GM19351 (cell line): ENCODE data around the gene DLL1.

Experiments
- ATAC-seq: cut with Tn5 transposase; IDR thresholded peaks from one replicate; pipeline ENCODE4 v1.9.1; 2021; ENCODE audit warnings: mild to moderate bottlenecking, moderate library complexity; ENCODE audit not compliant: unreplicated experiment

Gene DLL1

DNA sequence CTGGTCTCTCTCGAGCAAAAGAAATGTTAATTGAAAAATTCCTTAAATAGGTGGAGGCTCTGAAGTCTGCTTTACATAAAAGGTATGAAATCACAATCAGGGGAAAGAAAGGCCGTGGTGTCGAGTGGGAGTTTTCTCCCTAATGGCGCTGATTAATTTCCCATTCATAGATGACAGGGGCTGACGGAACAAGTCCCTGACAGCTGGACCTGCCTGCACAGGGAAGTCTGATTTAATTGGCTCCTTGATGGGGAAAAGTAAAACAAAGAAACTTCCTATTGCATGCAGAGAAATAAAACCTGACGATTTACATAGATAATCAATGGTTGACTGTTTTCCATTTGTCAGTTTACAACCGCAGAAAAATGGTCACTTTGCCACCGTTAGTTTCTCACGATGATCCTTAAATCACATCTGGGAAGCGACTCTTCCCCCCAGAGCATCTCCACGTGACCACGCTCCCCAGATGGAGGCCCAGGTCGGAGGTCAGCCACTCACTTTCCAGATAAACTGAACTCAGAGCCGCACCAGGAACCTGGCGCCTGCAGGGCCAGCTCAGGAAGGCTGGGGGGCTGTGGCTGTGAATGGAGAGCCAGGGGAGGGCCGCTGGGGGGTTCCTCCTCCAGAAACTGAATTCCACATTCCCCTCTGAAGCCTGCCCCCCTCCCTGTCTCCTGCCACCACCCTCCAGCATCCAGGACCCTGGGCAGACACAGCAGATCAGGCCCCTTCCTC lies 55.3 kb downstream of the DLL1 start:
- no peak for ATAC-seq

DNA sequence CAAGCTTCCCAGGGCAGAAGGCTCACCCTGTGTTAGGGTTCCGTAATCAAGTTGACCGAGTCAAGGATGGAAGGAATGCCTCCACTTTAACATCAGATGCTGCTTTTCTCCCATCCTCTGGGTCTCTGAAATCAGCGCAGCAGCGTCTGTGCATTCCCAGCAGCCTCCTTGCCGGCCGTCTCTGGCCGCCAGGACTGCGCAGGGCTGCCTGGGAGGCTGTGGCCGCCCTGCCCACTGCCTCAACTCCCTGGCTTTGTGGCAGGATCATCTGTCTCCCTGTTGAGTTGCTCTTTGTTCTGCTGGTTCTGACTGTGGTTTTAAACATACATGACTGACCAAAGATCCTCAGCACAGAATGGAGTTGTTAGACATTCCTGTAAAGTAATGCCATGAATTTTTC lies 56.5 kb downstream of the DLL1 start:
- ATAC-seq, result no peak

GRCh38 chr6:170233286-170234205 lies 57.3 kb downstream of the DLL1 start:
- ATAC-seq, result no peak
